GM12892 (cell line): Measurements from ENCODE around the gene TRMT1.

ENCODE experiments used
- POLR2A ChIP-seq: IDR thresholded peaks from 2 replicates; pipeline ENCODE4 v1.6.1; 2011; ENCODE audit warnings: low read depth, low read length, control low read depth
- POLR2AphosphoS5 ChIP-seq: IDR thresholded peaks from 2 replicates; pipeline ENCODE4 v1.6.1; 2011; ENCODE audit warnings: low read depth, low read length, control low read depth
- TAF1 ChIP-seq: IDR thresholded peaks from 2 replicates; pipeline ENCODE4 v1.6.1; 2011; ENCODE audit warnings: low read depth, mild to moderate bottlenecking, control low read depth, low read length, borderline replicate concordance

- TF ChIP-seq TAF1 (no peak), POLR2A (no peak), POLR2AphosphoS5 (no peak)
Measured at GRCh38 chr19:13112555-13112954, 4.0 kb downstream of the TRMT1 start.
